Measurements from ENCODE around the gene CDYL. TPM values are rescaled to one million over a fixed set of nuclear protein-coding genes. Genes with fewer than 3 reads are reported as not detected.

CDYL gene
- polyA plus RNA-seq, 3 donors from 2014 or later = 4.0 to 19.9 (median 13.4) TPM

DNA sequence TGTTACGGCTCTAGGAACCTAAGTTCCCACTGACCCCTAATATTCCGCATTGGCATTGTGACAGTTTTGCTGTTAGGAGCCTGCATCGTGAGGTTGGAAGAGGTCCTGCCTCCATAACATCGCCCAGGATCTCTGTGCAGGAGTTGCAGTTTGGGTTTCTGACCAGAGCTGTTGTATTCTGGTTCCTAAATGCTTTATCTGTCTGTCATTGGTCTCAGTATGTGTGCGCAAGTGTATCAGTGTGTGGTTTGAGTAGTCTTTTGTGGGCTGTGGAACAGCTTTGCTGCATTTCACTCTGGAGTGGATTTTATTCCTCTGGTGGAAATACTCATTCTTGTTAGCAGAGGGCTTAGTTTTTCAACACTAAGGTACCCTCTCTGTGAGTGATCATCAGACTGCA lies 95.6 kb downstream of the CDYL start:
- H3K4me1 Mint-ChIP-seq = peaks cover 62 to 93% of the 10 kb centered on the region in 2 donors
- H3K9me3 Mint-ChIP-seq = peaks cover 0 to 12% (median 2%) of the 10 kb centered on the region in 6 donors
- H3K4me3 Mint-ChIP-seq = peak overlapping the region in 2 of 5 donors; percentile 0 to 12
- no peaks in the 10 kb centered on the region for H3K27me3 Mint-ChIP-seq (ENCODE audit: low read depth in 3 of 3)
- DNase-seq = no peak
- H3K36me3 Mint-ChIP-seq = peaks cover 0 to 8% (median under 1%) of the 10 kb centered on the region in 3 donors
- peak overlapping the region in 2 of 6 donors; percentile 4 to 41 for H3K27ac Mint-ChIP-seq

DNA sequence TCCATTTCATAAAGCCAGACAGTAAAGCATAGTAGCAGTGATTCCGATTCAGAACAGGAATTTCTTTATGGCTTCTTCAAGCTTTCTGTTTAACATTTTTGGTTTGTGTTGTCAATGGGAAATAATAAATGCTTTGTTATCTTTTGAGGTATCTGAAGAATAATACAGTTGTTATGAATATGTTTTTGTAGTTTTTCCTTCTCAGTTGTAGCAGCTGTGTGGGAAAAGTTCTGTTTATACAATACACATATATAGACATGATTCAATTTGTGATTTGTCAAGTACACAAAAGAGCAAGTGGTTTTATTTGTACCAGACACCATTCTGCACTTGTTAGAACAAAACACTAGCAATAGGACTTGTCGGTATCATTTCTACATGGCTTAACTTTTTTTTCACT lies 96.6 kb downstream of the CDYL start:
- H3K9me3 Mint-ChIP-seq = peaks cover 0 to 4% (median 0%) of the 10 kb centered on the region in 6 donors
- H3K4me1 Mint-ChIP-seq = peaks cover 69 to 96% of the 10 kb centered on the region in 2 donors
- peak overlapping the region in 1 of 6 donors; percentile 6 for H3K27ac Mint-ChIP-seq
- H3K4me3 Mint-ChIP-seq = peak overlapping the region in 1 of 5 donors; percentile 30
- no peaks in the 10 kb centered on the region for H3K36me3 Mint-ChIP-seq
- DNase-seq = no peak
- H3K27me3 Mint-ChIP-seq (ENCODE audit: low read depth in 3 of 3) = no peaks in the 10 kb centered on the region

DNA sequence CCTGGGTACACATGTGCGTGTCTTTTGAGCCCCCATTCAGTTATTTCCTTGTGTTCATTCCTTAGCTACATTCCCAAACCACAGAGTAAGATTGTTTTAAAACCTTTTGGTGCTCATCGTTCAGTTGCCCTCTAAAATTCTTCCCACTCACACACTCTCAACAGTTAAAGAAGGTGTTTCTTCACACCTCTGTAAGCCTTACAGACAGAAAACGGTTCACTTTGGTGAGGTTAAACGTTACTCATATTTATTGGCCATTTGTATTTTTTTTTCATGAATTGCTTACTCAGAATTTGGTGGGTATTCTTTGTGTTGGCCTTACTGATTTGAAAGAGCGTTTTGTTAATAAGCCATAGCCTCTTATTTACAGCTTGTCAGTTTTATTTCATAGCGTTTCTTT lies 97.7 kb downstream of the CDYL start:
- no peak for DNase-seq
- Mint-ChIP-seq H3K4me3 (peak overlapping the region in 4 of 5 donors; percentile 4 to 57 (median 32)), H3K9me3 (no peaks in the 10 kb centered on the region), H3K27ac (peak overlapping the region in 3 of 6 donors; percentile 1 to 68 (median 2)), H3K4me1 (peaks cover 72 to 98% of the 10 kb centered on the region in 2 donors), H3K36me3 (no peaks in the 10 kb centered on the region), H3K27me3 (ENCODE audit: low read depth in 3 of 3) (no peaks in the 10 kb centered on the region)

DNA sequence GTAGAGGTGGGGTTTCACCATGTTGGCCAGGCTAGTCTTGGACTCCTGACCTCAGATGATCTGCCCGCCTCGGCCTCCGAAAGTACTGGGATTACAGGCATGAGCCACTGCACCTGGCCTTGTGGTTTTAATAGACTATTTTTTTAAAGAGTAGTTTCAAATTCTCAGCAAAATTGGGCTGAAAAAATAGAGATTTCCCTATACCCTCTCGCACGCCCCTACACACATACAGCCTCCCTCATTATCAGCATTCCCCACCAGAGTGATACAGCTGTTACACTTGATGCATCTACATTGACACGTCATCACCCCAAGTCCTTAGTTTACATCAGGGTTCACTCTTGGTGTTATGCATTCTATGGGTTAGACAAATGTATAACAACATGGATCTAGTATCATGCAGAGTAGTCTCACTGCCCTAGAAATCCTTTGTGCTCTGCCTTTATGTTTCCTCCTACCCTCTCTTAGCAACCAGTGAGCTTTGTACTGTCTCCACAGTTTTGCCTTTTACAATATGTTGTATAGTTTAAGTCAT lies 103.6 kb downstream of the CDYL start:
- H3K27me3 Mint-ChIP-seq (ENCODE audit: low read depth in 3 of 3) = no peaks in the 10 kb centered on the region
- H3K4me3 Mint-ChIP-seq = no peak overlapping the region
- no peaks in the 10 kb centered on the region for H3K9me3 Mint-ChIP-seq
- H3K36me3 Mint-ChIP-seq = no peaks in the 10 kb centered on the region
- no peak for DNase-seq
- H3K27ac Mint-ChIP-seq = no peak overlapping the region
- H3K4me1 Mint-ChIP-seq = peaks cover 72 to 95% of the 10 kb centered on the region in 2 donors

DNA sequence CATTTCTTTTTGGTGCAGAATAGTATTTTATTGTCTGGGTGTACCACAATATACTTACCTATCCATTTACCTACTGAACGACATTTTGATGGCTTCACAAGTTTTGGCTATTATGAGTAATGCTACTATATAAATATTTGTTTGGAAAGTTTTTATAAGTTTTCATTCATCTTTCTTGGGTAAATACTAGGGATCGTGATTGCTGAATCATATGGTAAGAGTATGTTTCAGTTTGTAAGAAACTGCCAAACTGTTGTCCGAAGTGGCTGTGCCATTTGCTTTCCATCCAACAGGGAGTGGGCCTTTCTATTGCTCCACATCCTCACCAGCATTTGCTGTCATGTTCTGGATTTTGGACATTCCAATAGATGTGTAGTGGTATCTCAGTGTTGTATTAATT lies 104.2 kb downstream of the CDYL start:
- no peak for DNase-seq
- Mint-ChIP-seq H3K27ac (peak overlapping the region in 1 of 6 donors; percentile 35), H3K9me3 (no peaks in the 10 kb centered on the region), H3K27me3 (ENCODE audit: low read depth in 3 of 3) (no peaks in the 10 kb centered on the region), H3K4me3 (no peak overlapping the region), H3K4me1 (peaks cover 72 to 94% of the 10 kb centered on the region in 2 donors), H3K36me3 (no peaks in the 10 kb centered on the region)

DNA sequence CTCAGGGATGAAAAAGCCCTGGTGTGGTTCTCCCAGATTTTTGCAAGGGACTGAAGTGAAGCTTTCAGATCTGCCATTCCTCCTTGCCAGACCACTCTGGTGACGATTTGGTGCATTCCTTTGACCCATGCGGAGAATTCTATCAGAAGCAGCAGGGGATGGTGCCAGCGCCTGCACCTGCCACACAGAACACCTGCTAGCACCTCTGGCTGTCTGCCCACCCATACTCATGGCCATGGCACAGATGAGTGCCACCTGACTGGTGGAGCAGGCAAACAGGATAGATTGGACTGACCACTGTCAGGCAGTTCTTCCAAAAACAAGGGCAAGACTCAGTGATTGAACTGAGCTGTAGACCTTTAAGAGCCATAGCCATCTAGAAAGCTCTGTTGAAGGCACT lies 107.1 kb downstream of the CDYL start:
- Mint-ChIP-seq H3K36me3 (no peaks in the 10 kb centered on the region), H3K4me1 (peaks cover 71 to 94% of the 10 kb centered on the region in 2 donors), H3K4me3 (no peak overlapping the region), H3K27ac (no peak overlapping the region), H3K27me3 (ENCODE audit: low read depth in 3 of 3) (no peaks in the 10 kb centered on the region), H3K9me3 (no peaks in the 10 kb centered on the region)
- no peak for DNase-seq

DNA sequence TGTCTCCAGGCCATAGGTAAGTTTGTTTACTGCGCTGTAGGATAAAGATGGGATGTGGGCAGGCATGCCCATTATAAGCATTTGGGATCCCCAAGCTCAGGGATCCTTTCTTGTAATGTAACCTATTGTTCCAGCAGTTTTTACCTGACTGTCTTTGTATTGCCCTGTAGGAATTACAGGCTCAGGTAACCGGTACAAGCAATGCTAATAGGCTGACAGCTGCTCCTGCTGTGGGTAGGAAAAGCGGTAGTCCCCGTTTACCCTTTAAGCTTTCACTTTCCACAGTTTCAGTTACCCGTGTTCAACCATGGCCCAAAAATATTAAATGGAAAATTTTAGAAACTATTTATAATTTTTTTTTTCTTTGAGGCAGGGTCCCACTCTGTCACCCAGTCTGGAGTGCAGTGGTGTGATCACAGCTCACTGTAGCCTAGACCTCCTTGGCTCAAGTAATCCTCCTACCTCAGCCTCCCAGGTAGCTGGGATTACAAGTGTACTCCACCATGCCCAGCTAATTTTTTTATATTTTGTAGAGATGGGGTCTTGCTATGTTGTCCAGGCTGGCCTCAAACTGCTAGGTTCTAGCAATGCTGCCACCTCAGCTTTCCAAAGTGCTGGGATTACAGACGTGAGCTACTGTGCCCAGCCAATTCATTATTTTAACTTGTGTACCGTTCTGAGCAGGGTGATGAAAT lies 108.6 kb downstream of the CDYL start:
- Mint-ChIP-seq H3K27ac (no peak overlapping the region), H3K9me3 (no peaks in the 10 kb centered on the region), H3K36me3 (no peaks in the 10 kb centered on the region), H3K27me3 (ENCODE audit: low read depth in 3 of 3) (no peaks in the 10 kb centered on the region), H3K4me1 (peaks cover 80 to 93% of the 10 kb centered on the region in 2 donors), H3K4me3 (no peak overlapping the region)
- no peak for DNase-seq

DNA sequence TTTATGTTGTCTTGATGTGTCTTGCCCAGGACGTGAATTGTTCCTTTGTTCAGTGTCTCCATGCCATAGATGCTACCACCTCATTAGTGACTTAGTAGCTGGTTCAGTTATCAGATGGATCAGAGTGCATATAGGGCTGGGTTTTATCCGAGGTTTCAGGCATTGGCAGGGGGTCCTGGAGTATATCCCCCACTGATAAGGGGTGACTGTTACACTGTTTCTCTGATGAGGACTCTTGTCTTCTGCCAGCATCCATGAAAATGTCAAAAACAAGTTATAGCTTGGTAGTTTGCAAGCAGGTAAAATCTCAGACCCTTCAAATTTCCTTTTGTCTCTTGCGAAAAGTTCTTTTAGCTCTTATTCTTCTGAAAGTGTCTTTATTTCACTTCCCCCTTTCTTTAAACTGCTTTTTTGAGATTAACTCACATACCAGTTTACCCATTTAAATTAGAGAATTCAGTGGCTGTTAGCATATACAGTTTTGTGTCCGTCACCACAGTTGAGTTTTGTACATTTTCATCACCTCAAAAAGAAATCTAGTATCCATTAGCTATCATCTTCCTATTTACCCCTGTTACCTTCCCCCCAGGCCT lies 109.2 kb downstream of the CDYL start:
- Mint-ChIP-seq H3K4me1 (peaks cover 80 to 93% of the 10 kb centered on the region in 2 donors), H3K27ac (no peak overlapping the region), H3K4me3 (no peak overlapping the region), H3K36me3 (no peaks in the 10 kb centered on the region), H3K27me3 (ENCODE audit: low read depth in 3 of 3) (no peaks in the 10 kb centered on the region), H3K9me3 (no peaks in the 10 kb centered on the region)
- no peak for DNase-seq

DNA sequence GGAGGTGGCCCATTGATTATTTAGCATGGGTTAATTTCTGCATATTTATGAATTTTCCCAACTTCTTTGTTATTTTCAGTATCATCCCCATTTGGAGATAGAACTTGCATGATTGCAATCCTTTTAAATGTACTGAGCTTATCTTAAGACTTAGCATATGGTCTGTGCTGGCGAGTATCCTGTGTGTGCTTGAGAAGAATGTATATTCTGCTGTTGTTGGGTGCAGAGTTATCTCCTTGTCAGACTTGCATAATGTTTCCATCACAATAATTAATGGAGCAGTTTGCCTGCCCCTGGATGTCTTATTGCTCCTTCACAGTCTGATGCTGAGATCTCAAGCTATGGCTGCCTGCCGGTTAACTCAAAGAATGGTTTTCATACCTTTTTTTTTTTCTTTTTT lies 112.6 kb downstream of the CDYL start:
- H3K4me1 Mint-ChIP-seq = peaks cover 57 to 82% of the 10 kb centered on the region in 2 donors
- H3K27ac Mint-ChIP-seq = no peak overlapping the region
- H3K36me3 Mint-ChIP-seq = peaks cover 4 to 6% (median 6%) of the 10 kb centered on the region in 3 donors

DNA sequence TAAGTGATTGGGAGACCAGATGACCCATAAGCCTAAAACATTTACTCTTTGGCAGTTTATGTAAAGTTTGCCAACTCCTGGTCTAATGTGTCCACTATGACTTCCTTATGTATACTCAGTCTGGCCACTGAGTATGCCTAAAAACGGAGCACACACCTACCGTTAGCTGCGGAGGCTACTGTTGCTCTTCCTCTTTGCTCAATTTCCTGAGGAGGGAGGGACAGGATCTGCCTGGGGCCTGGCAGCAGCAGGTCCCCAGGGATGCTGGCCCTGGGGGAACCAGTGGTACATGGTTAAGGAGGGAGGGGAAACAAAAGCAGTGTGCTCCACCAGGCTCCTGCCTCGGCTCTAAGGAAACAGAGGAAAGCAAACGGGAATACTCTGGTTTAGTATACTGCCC lies 113.5 kb downstream of the CDYL start:
- Mint-ChIP-seq H3K27me3 (ENCODE audit: low read depth in 3 of 3) (no peaks in the 10 kb centered on the region), H3K27ac (peak overlapping the region in 2 of 6 donors; percentile 29 to 40), H3K9me3 (no peaks in the 10 kb centered on the region), H3K36me3 (peaks cover 4 to 15% (median 6%) of the 10 kb centered on the region in 3 donors), H3K4me3 (no peak overlapping the region), H3K4me1 (peaks cover 48 to 73% of the 10 kb centered on the region in 2 donors)
- no peak for DNase-seq

More for the DNA sequence above, 112.6 kb downstream of the CDYL start:
- no peak for DNase-seq
- Mint-ChIP-seq H3K4me3 (no peak overlapping the region), H3K27me3 (ENCODE audit: low read depth in 3 of 3) (no peaks in the 10 kb centered on the region), H3K9me3 (no peaks in the 10 kb centered on the region)

DNA sequence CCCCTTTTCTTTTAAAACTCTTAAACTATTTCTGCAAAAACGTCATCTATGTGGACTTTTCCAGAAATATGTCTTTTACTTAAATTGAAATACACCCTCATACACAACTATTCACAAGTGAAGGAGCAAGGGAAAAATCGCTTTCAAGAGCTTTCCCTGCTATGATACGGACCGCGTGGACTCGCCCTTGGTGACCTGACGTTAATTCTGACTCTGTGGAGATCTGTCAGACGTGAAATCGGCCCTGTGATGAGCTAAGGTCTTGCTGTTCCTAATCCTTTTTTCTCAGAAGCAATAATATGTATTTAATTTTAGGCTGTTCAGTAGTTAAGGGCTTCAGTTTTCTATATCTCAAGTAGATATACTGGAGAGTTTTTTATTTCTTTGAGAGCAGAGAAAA lies 114.0 kb downstream of the CDYL start:
- Mint-ChIP-seq H3K4me1 (peaks cover 44 to 70% of the 10 kb centered on the region in 2 donors), H3K4me3 (no peak overlapping the region), H3K36me3 (peaks cover 4 to 16% (median 6%) of the 10 kb centered on the region in 3 donors), H3K9me3 (no peaks in the 10 kb centered on the region), H3K27ac (no peak overlapping the region), H3K27me3 (ENCODE audit: low read depth in 3 of 3) (no peaks in the 10 kb centered on the region)
- no peak for DNase-seq

DNA sequence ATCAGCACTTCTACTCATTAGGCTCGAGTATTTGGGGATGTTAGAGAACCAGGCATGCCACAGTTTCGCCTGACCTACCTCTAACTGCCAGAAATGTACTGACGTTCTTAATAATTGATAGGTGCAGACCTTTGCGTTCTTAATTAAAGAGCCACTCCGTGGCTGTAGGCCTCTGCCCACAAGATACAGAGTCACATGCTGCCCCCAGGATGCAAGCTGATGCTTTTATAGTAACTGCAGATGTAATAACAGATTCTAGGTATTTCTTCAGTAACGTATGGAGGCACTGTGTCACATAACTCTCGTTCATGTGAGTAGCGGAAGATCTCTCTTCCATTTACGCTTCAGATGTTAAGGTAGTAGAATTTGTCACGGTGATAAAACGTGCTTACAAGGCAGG lies 114.4 kb downstream of the CDYL start:
- H3K9me3 Mint-ChIP-seq = no peaks in the 10 kb centered on the region
- H3K36me3 Mint-ChIP-seq = peaks cover 4 to 16% (median 6%) of the 10 kb centered on the region in 3 donors

DNA sequence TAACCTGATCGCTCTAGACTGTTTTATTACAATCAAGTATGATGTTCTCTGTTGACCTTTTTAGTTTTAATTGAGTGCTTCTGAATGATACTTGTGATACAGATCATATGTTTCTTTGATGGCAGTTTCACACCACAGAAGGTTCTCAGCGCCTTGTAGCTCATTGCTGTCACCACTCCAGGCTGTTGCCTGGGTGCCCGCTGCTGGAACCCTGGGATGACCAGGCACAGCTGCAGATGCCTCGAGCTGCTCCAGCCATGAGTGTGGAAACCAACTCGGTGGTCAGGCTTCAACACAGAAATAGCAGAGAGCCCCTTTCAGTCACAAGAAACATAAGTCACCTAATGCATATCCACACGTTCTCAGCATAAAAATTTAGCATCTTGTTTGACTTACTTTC lies 114.9 kb downstream of the CDYL start:
- no peaks in the 10 kb centered on the region for H3K27me3 Mint-ChIP-seq (ENCODE audit: low read depth in 3 of 3)
- peaks cover 34 to 60% of the 10 kb centered on the region in 2 donors for H3K4me1 Mint-ChIP-seq
- peaks cover 4 to 17% (median 7%) of the 10 kb centered on the region in 3 donors for H3K36me3 Mint-ChIP-seq
- no peak for DNase-seq
- no peaks in the 10 kb centered on the region for H3K9me3 Mint-ChIP-seq
- H3K27ac Mint-ChIP-seq = peak overlapping the region in 1 of 6 donors; percentile 23
- no peak overlapping the region for H3K4me3 Mint-ChIP-seq

More for the DNA sequence above, 114.4 kb downstream of the CDYL start:
- Mint-ChIP-seq H3K4me1 (peaks cover 40 to 66% of the 10 kb centered on the region in 2 donors), H3K27me3 (ENCODE audit: low read depth in 3 of 3) (no peaks in the 10 kb centered on the region), H3K27ac (no peak overlapping the region), H3K4me3 (no peak overlapping the region)
- DNase-seq = no peak

DNA sequence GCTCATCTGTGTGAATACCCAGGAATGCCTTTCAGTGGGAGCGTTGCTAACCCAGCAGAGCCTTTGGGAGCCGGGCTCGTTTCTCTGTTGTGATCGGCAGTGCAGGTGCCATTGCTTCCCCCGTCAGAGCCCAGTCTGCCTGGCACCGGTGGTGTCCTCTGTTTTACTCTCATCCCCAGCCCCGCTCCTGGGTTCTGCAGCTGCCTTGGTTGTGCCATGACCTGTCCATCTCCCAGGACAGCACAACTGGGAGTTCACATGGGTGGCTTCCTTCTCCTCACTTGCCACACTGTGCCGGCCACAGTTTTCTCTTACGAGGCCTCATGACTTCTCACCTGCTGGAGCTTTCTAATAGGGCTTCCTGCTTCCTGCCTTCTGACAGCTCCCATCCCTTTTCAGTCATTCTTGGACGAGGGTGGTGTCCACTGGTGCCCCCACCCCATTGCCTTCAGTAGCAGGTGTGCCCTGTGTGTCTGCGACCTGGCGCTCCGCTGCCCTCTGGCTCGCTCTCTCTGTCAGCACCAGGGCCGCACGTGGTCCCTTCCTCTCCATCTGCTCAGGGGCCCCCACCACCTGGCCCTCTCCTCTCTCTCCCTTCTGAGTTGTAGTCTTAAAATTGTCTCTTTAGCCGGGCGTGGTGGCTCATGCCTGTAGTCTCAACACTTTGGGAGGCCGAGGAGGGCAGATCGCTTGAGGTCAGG lies 116.7 kb downstream of the CDYL start:
- H3K27me3 Mint-ChIP-seq (ENCODE audit: low read depth in 3 of 3) = peaks cover 0 to 2% (median 0%) of the 10 kb centered on the region in 3 donors
- peak overlapping the region in 2 of 6 donors; percentile 17 to 53 for H3K27ac Mint-ChIP-seq
- peaks cover 9 to 27% (median 17%) of the 10 kb centered on the region in 3 donors for H3K36me3 Mint-ChIP-seq
- no peak for DNase-seq
- no peaks in the 10 kb centered on the region for H3K9me3 Mint-ChIP-seq
- H3K4me1 Mint-ChIP-seq = peaks cover 24 to 50% of the 10 kb centered on the region in 2 donors
- no peak overlapping the region for H3K4me3 Mint-ChIP-seq

All from immature natural killer cell (primary cell).